GM19099 (cell line): Measurements from ENCODE around the gene UROS.
A peak's percentile ranks its signal among the peaks of the same experiment; 100 is the strongest.

Experiments
- POLR2A ChIP-seq: IDR thresholded peaks from 3 replicates; pipeline ENCODE4 v1.6.1; 2011; ENCODE audit warnings: low read depth; ENCODE audit not compliant: insufficient read length; ENCODE audit errors: extremely low read depth

UROS gene

DNA sequence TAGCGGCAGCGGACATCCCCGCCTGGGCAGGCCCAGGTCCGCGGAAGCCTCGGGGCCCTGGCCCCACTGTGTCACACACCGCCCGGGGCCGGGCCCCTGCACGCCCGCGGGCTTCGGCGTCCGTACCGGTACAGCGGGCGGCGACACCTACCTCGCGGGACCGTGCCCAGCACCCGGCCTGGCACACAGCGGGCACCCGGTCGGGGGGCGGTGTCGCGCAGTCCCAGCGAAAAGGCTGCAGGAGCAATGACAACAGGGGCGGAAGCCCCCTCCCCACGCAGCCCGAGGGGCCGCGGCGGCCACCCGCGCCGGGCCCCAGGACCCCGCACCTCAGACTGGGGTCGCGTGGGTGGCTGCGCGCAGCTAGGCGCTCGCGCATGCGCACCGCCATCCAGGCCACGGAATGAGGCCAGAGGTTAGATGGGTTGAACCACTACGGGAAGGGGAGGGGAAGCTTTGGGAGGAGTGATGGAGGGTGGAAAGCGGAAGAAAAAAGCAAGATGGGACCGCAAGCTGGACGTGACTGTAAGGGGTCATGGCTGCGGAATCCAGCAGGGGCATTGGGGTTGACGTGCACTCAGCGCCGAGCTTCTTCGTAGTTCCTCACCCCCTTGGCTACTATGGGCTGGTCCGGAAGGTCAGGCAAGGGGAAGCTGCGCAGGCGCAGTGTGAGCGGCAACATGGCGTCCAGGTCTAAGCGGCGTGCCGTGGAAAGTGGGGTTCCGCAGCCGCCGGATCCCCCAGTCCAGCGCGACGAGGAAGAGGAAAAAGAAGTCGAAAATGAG is at the start of gene UROS, which contains the start of gene BCCIP:
UROS (minus strand) TSS at position 381 of the 785 bp plus-strand sequence. CDS start 6,759 bp downstream, outside the sequence.
BCCIP (plus strand) TSS at position 669 of the 785 bp plus-strand sequence; CDS start at position 681, 12 bp downstream.
- peak; percentile 74 for TF ChIP-seq POLR2A

DNA sequence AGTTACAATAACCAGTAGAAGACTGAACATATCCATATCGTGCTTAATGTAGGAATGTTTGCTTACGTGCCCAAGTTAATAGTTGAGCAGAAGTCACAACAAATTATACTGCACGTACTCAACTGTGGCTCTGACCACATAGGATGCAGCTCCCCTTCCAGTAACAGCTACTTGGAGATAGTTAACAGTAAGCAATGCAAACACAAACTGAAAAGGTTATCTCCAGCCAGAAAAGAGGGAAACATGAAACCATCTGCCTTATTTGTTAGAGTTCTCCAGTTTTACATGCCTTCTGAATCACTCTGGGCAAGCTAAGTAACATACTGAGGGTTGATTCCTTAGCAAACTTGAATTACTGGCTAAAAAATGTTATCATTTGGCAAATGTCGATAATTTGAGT is 48.3 kb upstream of the UROS start:
- no peak for TF ChIP-seq POLR2A

DNA sequence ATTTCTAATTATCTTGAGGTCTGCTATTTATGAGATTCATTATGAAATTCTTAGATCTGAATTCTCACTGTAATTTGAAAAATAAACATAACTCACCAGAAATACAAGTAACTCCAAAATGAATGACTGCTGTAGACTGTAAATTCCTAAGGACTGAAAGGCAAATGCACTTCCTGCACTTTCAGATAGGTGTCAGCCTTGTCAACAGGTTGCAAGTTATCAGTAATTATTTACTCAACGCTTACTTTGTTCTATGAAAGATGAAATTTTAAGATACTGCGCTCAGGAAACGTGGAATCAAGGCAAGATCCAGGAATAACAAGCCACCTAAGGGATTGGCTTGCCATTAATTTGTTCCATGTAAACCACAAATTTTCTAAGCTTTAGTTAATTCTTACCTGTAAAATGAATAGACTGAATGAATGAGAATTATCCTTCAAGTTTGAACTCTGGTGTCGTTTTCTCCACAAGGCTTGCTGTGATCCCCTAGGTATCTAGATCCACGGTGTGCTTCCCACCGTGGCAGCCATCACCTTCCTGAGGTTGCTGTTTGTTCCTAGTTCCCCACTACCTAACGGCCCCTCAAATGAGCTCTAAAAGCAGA is 45.4 kb upstream of the UROS start:
- TF ChIP-seq POLR2A = no peak

DNA sequence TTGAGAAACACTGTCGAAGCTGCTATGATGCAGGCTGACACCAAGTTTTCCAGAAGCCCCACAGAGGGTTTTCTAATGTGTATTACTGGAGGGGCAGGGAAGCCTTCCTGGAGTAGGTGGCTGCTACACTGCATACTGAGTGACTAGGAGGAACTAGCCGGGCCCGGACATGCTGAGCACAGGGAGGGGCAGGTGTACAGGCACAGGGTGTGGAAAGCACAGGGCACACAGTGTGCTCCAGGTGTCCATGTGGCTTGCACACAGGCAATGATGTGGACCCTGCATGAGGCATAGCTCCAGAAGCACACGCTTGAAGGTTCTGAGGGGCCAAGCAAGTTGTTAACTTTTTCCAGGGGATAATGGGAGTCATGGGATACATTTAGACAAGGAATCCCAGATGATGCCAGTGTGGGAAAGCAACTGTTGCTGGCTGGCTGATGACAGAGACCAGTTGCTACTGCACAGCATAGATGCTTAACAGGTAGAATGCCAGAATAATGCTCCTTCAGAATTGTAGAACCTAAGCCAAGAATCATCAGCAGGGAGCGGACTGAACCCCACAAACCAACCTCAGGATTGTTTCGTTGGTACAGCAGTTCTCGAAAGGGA is 43.5 kb upstream of the UROS start:
- TF ChIP-seq POLR2A = no peak

DNA sequence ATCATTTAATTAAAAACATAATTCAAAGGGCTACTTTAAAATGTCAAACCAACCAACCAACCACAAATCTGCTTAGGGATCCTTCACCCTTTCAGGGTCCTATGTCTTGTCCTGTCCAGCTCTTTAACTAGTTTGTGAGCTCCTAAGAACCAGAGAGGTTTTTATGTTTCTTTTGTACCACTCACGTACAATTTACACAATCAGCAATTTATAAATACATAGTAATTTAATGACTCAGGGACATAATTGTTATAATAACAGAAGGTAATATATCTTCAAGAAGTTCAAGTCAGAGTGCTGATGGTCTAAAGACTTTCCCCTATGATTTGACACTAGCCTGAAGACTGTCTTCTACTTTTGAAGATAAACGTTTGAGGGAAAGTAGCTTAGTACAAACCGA is 42.1 kb upstream of the UROS start:
- no peak for TF ChIP-seq POLR2A

DNA sequence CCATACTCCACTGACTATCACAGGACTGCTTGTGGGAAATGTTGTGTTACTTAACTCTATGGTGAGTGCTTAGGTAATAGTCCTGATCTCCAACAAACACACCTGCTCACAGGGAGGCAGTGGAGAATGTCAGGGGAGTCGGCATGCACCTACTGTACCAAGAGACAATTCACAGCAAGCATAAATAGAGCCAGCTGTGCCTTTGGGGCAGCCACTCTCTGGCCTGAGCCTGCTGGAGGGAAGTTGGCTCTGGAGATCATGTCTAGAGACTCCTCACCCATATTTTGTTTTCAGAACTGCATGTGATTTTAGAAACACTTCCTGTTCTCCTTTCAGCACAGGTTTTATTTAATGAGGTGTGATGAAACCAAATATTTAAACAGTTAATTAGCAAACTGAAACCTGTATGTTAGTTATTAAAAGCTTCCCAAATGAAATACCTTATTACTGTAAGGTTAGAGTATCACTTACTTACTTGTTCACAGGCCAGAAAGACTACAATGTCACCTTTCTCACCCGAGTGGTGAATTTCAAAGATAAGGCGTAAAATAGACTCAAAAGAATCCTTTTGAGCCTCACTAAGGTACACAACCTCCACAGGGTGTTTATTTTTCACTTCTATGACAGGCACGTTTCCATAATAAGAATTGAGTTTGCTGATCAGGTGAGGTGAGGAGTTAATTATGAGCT is 36.2 kb upstream of the UROS start:
- no peak for TF ChIP-seq POLR2A

DNA sequence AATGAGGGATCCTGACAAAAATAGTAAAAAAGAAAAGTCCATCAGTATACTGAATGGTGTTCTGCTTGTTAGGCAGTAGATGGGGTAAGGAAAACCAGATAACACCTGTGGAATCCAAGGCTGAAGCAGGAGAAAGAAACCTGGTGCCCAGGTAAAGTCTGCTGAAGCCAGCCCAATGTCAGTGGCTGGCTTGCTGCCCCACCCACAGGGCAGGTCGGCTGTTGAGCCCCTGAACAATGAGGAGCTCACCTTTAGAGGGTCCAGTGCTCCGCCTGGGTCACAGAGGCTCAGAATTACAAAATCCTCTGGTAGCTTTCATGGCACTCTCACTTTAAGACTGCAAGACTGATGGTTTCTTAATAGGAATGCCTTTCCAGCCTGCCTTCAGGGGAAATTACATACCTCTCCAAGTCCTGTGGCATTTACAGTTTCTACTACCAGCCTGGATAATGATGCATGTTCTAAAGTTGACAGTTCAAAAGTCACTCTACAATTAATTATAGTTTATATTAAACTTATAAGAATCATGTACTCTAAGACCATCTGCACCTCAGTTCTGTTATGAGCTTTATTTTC is 34.2 kb upstream of the UROS start:
- no peak for TF ChIP-seq POLR2A

DNA sequence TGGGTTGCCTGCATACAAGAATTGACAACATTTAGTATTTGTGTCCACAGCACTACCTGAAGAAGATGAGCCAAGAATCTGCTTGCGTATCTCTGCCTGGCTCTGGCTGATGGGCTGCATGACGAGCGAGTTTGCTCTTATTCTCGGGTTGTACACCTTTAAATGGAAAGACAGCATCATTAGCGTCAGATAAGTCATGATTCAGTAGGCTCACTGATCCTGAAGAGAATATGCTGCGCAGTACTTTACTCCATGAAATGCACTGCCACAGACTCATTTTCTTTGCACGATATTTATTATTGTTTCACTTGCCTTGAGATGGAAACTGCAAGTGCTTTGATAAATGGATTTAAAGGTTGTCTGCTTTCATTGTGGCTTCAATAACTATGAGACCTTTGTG is 29.4 kb upstream of the UROS start:
- no peak for TF ChIP-seq POLR2A

DNA sequence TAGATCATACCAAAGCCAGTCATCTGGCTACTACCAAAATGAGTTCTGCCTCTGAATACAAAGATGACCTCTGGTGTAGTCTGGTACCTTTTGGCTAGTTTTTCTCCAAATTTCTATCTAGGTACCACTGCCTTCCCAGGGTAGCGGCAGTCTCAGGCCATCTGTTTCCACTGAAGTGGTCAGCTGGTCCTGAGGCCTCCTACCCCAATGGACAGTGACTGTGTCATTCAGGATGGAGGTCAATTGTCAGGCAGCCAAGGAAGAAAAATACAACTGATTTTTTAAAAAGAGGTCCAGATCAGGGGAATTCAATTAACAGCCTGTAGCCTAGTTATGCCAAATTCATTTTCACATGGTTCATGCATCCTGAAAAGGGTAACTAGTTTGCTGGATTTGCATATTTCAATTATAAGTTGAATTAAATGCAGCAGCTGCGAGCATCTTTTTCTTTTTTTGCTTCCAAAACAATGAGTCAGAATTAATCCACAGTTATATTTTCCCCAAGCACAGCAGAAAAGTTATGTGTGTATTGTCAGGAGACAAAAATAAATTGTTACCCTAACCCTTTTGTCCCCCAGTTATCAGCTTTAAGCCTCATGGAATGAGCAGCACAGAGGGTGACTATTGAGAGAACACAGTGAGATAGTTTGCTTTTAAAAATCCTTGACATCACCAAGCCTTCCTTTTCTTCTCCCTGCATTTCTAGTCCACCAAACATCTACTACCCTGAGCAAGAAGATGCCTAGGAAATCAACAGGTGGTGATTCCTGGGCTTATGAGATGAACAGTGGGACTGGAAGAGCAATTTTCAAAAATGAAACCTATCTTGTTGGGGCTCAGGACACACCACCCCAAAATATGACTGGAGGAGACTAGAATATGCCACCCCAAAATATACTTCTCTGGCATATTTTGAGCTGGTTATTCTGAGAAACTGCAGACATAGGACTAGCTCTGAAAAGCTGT is 28.0 kb upstream of the UROS start:
- no peak for TF ChIP-seq POLR2A

DNA sequence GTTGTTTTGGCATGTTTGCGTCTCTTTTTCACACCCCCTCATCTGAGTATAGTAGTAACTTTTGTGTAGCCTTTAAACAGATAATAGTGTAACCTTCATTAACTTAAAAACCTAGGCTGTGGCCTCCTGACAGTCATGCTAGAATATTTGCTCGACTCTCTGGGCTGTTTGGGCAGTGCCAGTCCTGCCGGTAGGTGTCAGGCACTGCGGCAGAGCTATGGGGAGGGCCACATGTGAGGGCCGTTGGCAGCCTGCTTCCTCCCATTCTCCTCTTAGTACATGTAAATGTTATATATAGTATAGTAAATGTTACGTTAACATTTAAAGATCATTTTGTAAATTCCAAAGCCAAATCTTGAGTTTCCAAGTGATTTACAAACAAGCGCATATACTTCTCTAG is 26.4 kb upstream of the UROS start:
- TF ChIP-seq POLR2A = no peak

DNA sequence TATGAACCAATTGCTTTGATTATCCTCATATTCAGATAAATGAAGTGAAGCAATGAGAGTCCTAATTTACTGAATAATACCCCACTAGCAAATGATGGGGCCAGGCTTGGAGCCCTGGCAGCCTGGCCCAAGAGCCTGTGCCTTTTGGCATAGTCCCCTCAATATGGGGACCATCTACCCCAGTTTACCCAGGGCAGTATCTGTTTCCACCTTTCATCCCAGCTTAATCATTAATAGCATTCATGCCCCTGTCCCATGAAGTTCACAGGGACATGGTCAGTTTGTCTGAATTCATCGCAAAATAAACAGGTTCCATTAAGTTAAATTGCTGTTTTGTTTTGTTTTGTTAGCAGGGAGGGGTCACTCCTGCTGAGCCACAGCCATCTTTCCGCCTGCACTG is 25.8 kb upstream of the UROS start:
- TF ChIP-seq POLR2A = no peak

DNA sequence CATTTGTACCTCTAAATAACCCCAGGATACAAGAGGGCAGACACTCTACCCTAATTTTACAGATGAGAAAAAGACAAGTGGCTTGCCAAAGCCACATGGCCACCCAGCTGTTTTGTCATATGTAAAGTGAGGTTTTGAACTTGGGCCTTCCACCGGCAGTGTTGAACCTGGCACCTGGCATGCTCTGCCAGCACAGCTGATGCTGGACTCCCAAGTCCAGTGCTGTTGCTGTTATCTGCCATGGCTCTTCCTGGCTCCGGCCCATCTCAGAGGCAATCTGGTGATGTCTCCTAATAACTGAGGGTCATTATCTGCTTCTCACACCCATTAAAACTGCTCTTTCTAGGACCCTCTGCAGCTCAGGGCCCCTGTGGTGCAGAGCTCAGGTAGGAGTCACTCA is 25.3 kb upstream of the UROS start:
- TF ChIP-seq POLR2A = no peak

DNA sequence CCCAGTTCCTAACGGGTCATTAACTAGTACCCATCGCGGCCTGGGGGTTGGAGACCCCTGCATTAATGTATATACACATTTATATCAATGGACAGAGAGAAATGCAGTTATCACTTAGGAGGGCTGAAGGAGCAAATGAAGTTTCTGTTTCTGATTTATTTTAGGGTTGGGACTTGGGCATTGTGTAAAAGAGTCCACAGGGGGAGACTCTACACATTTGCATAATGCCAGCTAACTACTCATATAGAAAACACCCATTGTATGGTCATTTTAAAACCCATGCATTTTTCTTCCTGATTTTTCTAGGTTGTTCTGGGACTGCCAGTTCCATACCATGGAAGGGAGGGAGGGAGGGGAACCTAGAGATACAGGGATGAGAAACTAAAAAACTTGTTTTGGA is 23.8 kb upstream of the UROS start:
- no peak for TF ChIP-seq POLR2A

DNA sequence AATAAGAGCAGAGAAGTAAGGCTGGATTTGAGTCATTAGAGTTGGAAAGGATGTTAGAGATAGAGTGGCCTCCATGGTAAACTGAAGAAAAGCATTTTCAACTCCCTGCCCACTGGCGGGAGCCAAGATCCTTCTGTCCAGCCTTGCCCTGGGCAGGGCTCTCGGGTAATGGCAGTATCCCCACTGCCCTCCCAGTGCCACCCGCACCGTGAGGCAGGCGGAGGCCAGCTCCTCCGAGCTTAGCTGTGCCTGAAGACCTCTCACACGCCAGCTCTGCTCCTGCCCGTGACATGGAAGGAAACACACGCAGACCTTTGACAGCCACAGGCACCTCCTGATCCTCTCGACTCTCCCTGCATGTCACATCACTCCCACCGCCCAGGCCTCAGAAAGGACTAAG is 22.6 kb upstream of the UROS start:
- no peak for TF ChIP-seq POLR2A
